Transverse colon (tissue), 4 donors: ENCODE data around the gene BRD8. TPM values are rescaled to one million over a fixed set of nuclear protein-coding genes. Genes with fewer than 3 reads are reported as not detected.

ENCODE experiments used
- DNase-seq: peaks from one replicate; pipeline ENCODE4 v3.0.0-alpha.2; 2019
- H3K27ac ChIP-seq, 4 donors: fragments of 200-600 bp; sonication (generic); 2 replicates each; pipeline ENCODE4 v1.5.1; 2016 to 2018; ENCODE audit warnings: inconsistent platforms in 4 of 4
- H3K27me3 ChIP-seq: fragments of 200-600 bp; sonication (generic); 2 replicates; pipeline ENCODE4 v1.5.1; 2017; ENCODE audit warnings: inconsistent platforms
- H3K36me3 ChIP-seq, 4 donors: fragments of 200-600 bp; sonication (generic); 2 replicates each; pipeline ENCODE4 v1.5.1; 2017 to 2019; ENCODE audit warnings: inconsistent platforms in 4 of 4
- H3K4me1 ChIP-seq, 4 donors: fragments of 200-600 bp; sonication (generic); 2 replicates each; pipeline ENCODE4 v1.5.1; 2017 to 2020; ENCODE audit warnings: inconsistent platforms in 4 of 4
- H3K4me3 ChIP-seq, 4 donors: fragments of 200-600 bp; sonication (generic); 1 replicate in 1 of 4; 2 replicates in 3 of 4; pipeline versions ENCODE4 v1.5.1 to v1.6.1; 2017 to 2019; ENCODE audit warnings: inconsistent platforms in 4 of 4
- H3K9me3 ChIP-seq, 2 donors: fragments of 200-600 bp; sonication (generic); 2 replicates each; pipeline ENCODE4 v1.5.1; 2017 to 2019; ENCODE audit warnings: inconsistent platforms in 2 of 2
- CTCF ChIP-seq, 5 experiments: fragments of 200-600 bp in 3 of 5; fragments of 450-650 bp in 2 of 5; sonication (generic) in 3 of 5; IDR thresholded peaks; 1 replicate in 2 of 5; 2 replicates in 3 of 5; pipeline ENCODE4 v1.5.1; 2016 to 2017; ENCODE audit warnings: antibody characterized with exemption in 5 of 5, inconsistent platforms in 3 of 5, mild to moderate bottlenecking in 2 of 5, moderate library complexity in 1 of 5
- EP300 ChIP-seq: sonication (generic); formaldehyde crosslinking; IDR thresholded peaks from one replicate; pipeline ENCODE4 v1.6.1; 2017; ENCODE audit warnings: antibody characterized with exemption, low read depth
- POLR2A ChIP-seq: fragments of 450-650 bp; IDR thresholded peaks from one replicate; pipeline ENCODE4 v1.6.1; 2016; ENCODE audit warnings: antibody characterized with exemption, mild to moderate bottlenecking, moderate library complexity
- POLR2AphosphoS5 ChIP-seq, 3 donors: sonication (generic); formaldehyde crosslinking; IDR thresholded peaks; one replicate each; pipeline ENCODE4 v1.6.1; 2016; ENCODE audit warnings: antibody characterized with exemption in 3 of 3
- WGBS, 2 donors: methylation state at CpG; one replicate each; pipeline ENCODE4 v1.1.5; 2018; ENCODE audit warnings: low coverage in 1 of 2; 5-methylcytosine and 5-hydroxymethylcytosine counted together
- in situ Hi-C, 4 donors: fragments of 200-750 bp; cut with MboI; loops; one replicate each; pipeline versions ENCODE4 v1.15.0 to v1.15.1; 2017; ENCODE audit warnings: low sequenced_read_pairs in 3 of 4, low pct_ligation_motif_present in 1 of 4, low pct_unique_long_range_greater_than_20kb in 1 of 4
- intact Hi-C: fragments of 100-400 bp; cut with DNase I; formaldehyde crosslinking; loops from one replicate; pipeline ENCODE4 v1.15.1; 2023; ENCODE audit warnings: low total_unique reads
- total RNA-seq, 4 donors: library from RNA; depleted of rRNA; stranded (reverse); fragments of >200 nt; gene quantifications; one replicate each; pipeline ENCODE4 v1.1.0, GENCODE V29; 2016

The BRD8 gene
- total RNA-seq, 4 donors from 2014 or later, result 31.0 to 168 (median 47.7) TPM

GRCh38 chr5:138192826-138193225 is 14.4 kb upstream of the BRD8 start:
- Histone ChIP-seq H3K4me1 (no peaks in the 10 kb centered on the region), H3K27ac (no peak overlapping the region), H3K4me3 (no peak overlapping the region), H3K9me3 (no peaks in the 10 kb centered on the region), H3K27me3 (no peaks in the 10 kb centered on the region), H3K36me3 (peaks cover 0 to 67% (median 24%) of the 10 kb centered on the region in 4 donors)
- WGBS, 2 donors, result 92 to 93% methylated on average over 1 to 3 of the region's 3 CpGs
- intact Hi-C loops, result no loop called here
- TF ChIP-seq EP300, result no peak
- in situ Hi-C loops, result loop anchor here in 1 of 4 donors (25.0 kb wide), 2 partner anchors 219 to 344 kb away; partner anchors contain the start of gene ETF1
- no peak for DNase-seq

- H3K27ac ChIP-seq, result no peak overlapping the region
- H3K4me1 ChIP-seq, result no peaks in the 10 kb centered on the region
- no peak for TF ChIP-seq EP300
- no peak for TF ChIP-seq CTCF (IDR thresholded peaks at IDR 0.05)
- no peak for TF ChIP-seq POLR2A
- TF ChIP-seq POLR2AphosphoS5 (IDR thresholded peaks at IDR 0.05), result no peak
- 82 to 85% methylated on average over 2 to 3 of the region's 3 CpGs for WGBS, 2 donors
- H3K4me3 ChIP-seq, result no peak overlapping the region
- DNase-seq, result no peak
- H3K9me3 ChIP-seq, result no peaks in the 10 kb centered on the region
- in situ Hi-C loops (loop anchor here in 1 of 4 donors (25.0 kb wide), 2 partner anchors 224 to 349 kb away; partner anchors contain the start of gene ETF1), intact Hi-C loops (no loop called here)
- H3K36me3 ChIP-seq, result peaks cover 0 to 65% (median 24%) of the 10 kb centered on the region in 4 donors
- H3K27me3 ChIP-seq, result no peaks in the 10 kb centered on the region
These were observed 10.2 kb upstream of the BRD8 start for GRCh38 chr5:138188626-138189025.

- no peaks in the 10 kb centered on the region for H3K27me3 ChIP-seq
- H3K4me3 ChIP-seq, result no peak overlapping the region
- DNase-seq, result no peak
- in situ Hi-C loops (loop anchor here in 1 of 4 donors (25.0 kb wide), 2 partner anchors 226 to 351 kb away; partner anchors contain the start of gene ETF1), intact Hi-C loops (no loop called here)
- 72 to 79% methylated on average over 2 of the region's 2 CpGs for WGBS, 2 donors
- no peaks in the 10 kb centered on the region for H3K9me3 ChIP-seq
- TF ChIP-seq POLR2A (no peak), POLR2AphosphoS5 (IDR thresholded peaks at IDR 0.05) (no peak), EP300 (no peak), CTCF (IDR thresholded peaks at IDR 0.05) (no peak)
- H3K4me1 ChIP-seq, result no peaks in the 10 kb centered on the region
- no peak overlapping the region for H3K27ac ChIP-seq
- H3K36me3 ChIP-seq, result peaks cover 0 to 40% (median 15%) of the 10 kb centered on the region in 4 donors
These were observed 7.6 kb upstream of the BRD8 start for GRCh38 chr5:138186002-138186447.

- intact Hi-C loops (no loop called here), in situ Hi-C loops (loop anchor here in 1 of 4 donors (25.0 kb wide), 2 partner anchors 229 to 354 kb away; partner anchors contain the start of gene ETF1)
- WGBS, 2 donors, result 96 to 100% methylated on average over 1 to 6 of the region's 6 CpGs
- DNase-seq, result no peak
- Histone ChIP-seq H3K4me1 (peaks cover 9 to 17% (median 13%) of the 10 kb centered on the region in 4 donors), H3K27me3 (no peaks in the 10 kb centered on the region), H3K4me3 (no peak overlapping the region), H3K27ac (no peak overlapping the region), H3K9me3 (no peaks in the 10 kb centered on the region), H3K36me3 (peaks cover 0 to 17% (median 3%) of the 10 kb centered on the region in 4 donors)
- TF ChIP-seq POLR2AphosphoS5 (IDR thresholded peaks at IDR 0.05) (no peak), POLR2A (no peak), CTCF (IDR thresholded peaks at IDR 0.05) (no peak), EP300 (no peak)
These were observed 4.4 kb upstream of the BRD8 start for GRCh38 chr5:138182808-138183207.
